ENCODE data around the gene MLYCD.

MLYCD gene

GRCh38 chr16:83942815-83943515 lies 44.0 kb downstream of the MLYCD start:
- Histone ChIP-seq H3K9ac (no peak overlapping the region), H3K79me2 (no peaks in the 10 kb centered on the region), H3K27me3 (ENCODE audit: control insufficient read depth, insufficient read depth, low read length) (no peaks in the 10 kb centered on the region), H3K4me3 (ENCODE audit: low read depth, low read length) (no peak overlapping the region), H3K27ac (no peak overlapping the region), H2AFZ (no peak overlapping the region), H3K36me3 (ENCODE audit: control insufficient read depth, insufficient read depth, low read length) (no peaks in the 10 kb centered on the region), H3K4me2 (ENCODE audit: low read length) (no peak overlapping the region), H3K9me3 (ENCODE audit: control insufficient read depth, low read length) (no peaks in the 10 kb centered on the region), H3K4me1 (peaks cover 3% of the 10 kb centered on the region)
- TF ChIP-seq CTCF (IDR thresholded peaks at IDR 0.05), result no peak

GRCh38 chr16:83943516-83944050 lies 44.7 kb downstream of the MLYCD start:
- Histone ChIP-seq H3K27ac (no peak overlapping the region), H2AFZ (no peak overlapping the region), H3K79me2 (no peaks in the 10 kb centered on the region), H3K4me1 (peaks cover 3% of the 10 kb centered on the region), H3K4me3 (ENCODE audit: low read depth, low read length) (no peak overlapping the region), H3K4me2 (ENCODE audit: low read length) (no peak overlapping the region), H3K9me3 (ENCODE audit: control insufficient read depth, low read length) (no peaks in the 10 kb centered on the region), H3K9ac (no peak overlapping the region), H3K27me3 (ENCODE audit: control insufficient read depth, insufficient read depth, low read length) (no peaks in the 10 kb centered on the region), H3K36me3 (ENCODE audit: control insufficient read depth, insufficient read depth, low read length) (no peaks in the 10 kb centered on the region)
- no peak for TF ChIP-seq CTCF (IDR thresholded peaks at IDR 0.05)

GRCh38 chr16:83945587-83945986 lies 46.7 kb downstream of the MLYCD start:
- H3K36me3 ChIP-seq (ENCODE audit: control insufficient read depth, insufficient read depth, low read length), result no peaks in the 10 kb centered on the region
- no peak overlapping the region for H3K9ac ChIP-seq
- H3K4me3 ChIP-seq (ENCODE audit: low read depth, low read length), result no peak overlapping the region
- H3K4me1 ChIP-seq, result no peaks in the 10 kb centered on the region
- TF ChIP-seq CTCF (IDR thresholded peaks at IDR 0.05), result no peak
- H3K79me2 ChIP-seq, result no peaks in the 10 kb centered on the region
- no peak overlapping the region for H3K4me2 ChIP-seq (ENCODE audit: low read length)
- H3K27me3 ChIP-seq (ENCODE audit: control insufficient read depth, insufficient read depth, low read length), result no peaks in the 10 kb centered on the region
- H2AFZ ChIP-seq, result no peak overlapping the region
- no peaks in the 10 kb centered on the region for H3K9me3 ChIP-seq (ENCODE audit: control insufficient read depth, low read length)
- no peak overlapping the region for H3K27ac ChIP-seq

DNA sequence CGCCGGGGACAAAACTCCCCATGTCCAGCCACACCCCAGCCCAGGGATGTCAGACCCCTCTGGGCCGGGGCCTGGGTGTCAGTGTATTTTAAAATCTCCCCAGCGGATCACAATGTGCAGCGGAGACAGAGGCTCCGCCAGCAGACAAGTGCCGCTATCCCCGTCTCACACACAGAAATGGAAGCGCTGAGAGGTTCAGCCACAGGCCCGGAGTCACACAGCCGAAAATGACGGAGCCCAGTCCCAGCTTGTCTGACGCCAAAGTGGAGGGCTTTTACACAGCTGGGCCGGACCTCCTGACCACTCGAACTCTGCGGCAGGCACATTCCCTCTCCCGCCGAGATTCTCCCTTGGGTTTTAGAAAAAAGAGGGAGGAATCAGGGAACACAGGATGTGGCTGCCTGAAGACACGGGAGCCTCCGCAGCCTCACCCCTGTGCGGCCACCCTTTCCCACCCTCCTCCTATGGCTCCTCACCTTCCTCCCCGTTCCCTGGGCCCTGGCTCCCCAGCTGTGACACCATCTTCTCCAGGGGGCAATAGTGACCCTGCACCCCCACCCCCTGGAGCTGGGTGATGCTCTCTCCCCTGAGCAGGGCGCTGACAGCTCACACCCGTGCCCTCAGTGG lies 47.4 kb downstream of the MLYCD start:
- no peaks in the 10 kb centered on the region for H3K27me3 ChIP-seq (ENCODE audit: control insufficient read depth, insufficient read depth, low read length)
- no peak overlapping the region for H2AFZ ChIP-seq
- H3K4me1 ChIP-seq, result no peaks in the 10 kb centered on the region
- no peaks in the 10 kb centered on the region for H3K79me2 ChIP-seq
- no peaks in the 10 kb centered on the region for H3K36me3 ChIP-seq (ENCODE audit: control insufficient read depth, insufficient read depth, low read length)
- H3K9ac ChIP-seq, result no peak overlapping the region
- no peak overlapping the region for H3K4me3 ChIP-seq (ENCODE audit: low read depth, low read length)
- no peak overlapping the region for H3K4me2 ChIP-seq (ENCODE audit: low read length)
- TF ChIP-seq CTCF (IDR thresholded peaks at IDR 0.05), result no peak
- H3K27ac ChIP-seq, result no peak overlapping the region
- H3K9me3 ChIP-seq (ENCODE audit: control insufficient read depth, low read length), result no peaks in the 10 kb centered on the region

Measured in parathyroid adenoma (tissue), 2 donors.